ENCODE data around the gene RBP3. TPM values are rescaled to one million over a fixed set of nuclear protein-coding genes. Genes with fewer than 3 reads are reported as not detected.

The RBP3 gene
- total RNA-seq (2021) = not detected in 2 replicates
- long read RNA-seq = 0 reads

- no peak for TF ChIP-seq CTCF (conservative IDR thresholded peaks at IDR 0.05)
Observed at GRCh38 chr10:47348138-47348651, at the start of gene RBP3. Gene RBP3, plus strand, starts transcription at chr10:47348363. Its CDS starts 122 bp downstream, at chr10:47348485.

More at GRCh38 chr10:47348138-47348651, at the start of gene RBP3:
- H4K8ac ChIP-seq (replicated peaks; ENCODE audit: insufficient read length, low read depth, low read length) = no peak within 1 kb of the TSS
- no peaks in the 10 kb centered on the region for H3K9me3 ChIP-seq (ENCODE audit: control insufficient read depth, low read depth, low read length)
- H3K23ac ChIP-seq (ENCODE audit: insufficient read length, low read depth, low read length) = no peak within 1 kb of the TSS
- no peaks in the 10 kb centered on the region for H3K79me2 ChIP-seq (ENCODE audit: insufficient read depth, low read length)
- H3K4me2 ChIP-seq (ENCODE audit: insufficient read depth, insufficient read length, low read length) = no peak within 1 kb of the TSS
- no peak for DNase-seq
- no peaks in the 10 kb centered on the region for H4K20me1 ChIP-seq (ENCODE audit: control insufficient read depth, insufficient read depth, insufficient read length)
- no peak within 1 kb of the TSS for H3K14ac ChIP-seq (ENCODE audit: insufficient read depth, low read length)
- no peak within 1 kb of the TSS for H2BK5ac ChIP-seq (ENCODE audit: insufficient read length, low read length)
- H3K4me3 Mint-ChIP-seq = no peak within 1 kb of the TSS; a peak in 1 of 5 replicates
- H3K4me1 Mint-ChIP-seq = peaks cover 1 to 4% of the 10 kb centered on the region in 2 experiments; a peak in 1 of 4 replicates
- no peak within 1 kb of the TSS for H3K4ac ChIP-seq (ENCODE audit: low read depth, low read length)
- H3K18ac ChIP-seq (ENCODE audit: insufficient read length, low read depth, low read length) = no peak within 1 kb of the TSS
- no peak within 1 kb of the TSS for H2BK120ac ChIP-seq (ENCODE audit: low read depth, low read length, poor library complexity, severe bottlenecking)
- whole genome bisulfite sequencing (ENCODE audit: extremely low coverage, insufficient read length, low lambda C conversion rate) = no CpG with 5 or more reads among the region's 5 CpGs
- H2BK15ac ChIP-seq (ENCODE audit: low read depth, low read length) = no peak within 1 kb of the TSS
- H3K27ac ChIP-seq (ENCODE audit: insufficient read length, low read depth, low read length) = no peak within 1 kb of the TSS
- no peaks in the 10 kb centered on the region for H3K9me3 Mint-ChIP-seq
- H3K9ac ChIP-seq (ENCODE audit: extremely low read depth, insufficient read length, low read length) = no peak within 1 kb of the TSS
- H4K5ac ChIP-seq (ENCODE audit: insufficient read length, low read depth, low read length) = no peak within 1 kb of the TSS
- H3K56ac ChIP-seq (ENCODE audit: insufficient read length, low read depth, low read length) = no peak within 1 kb of the TSS
- H2AK5ac ChIP-seq (ENCODE audit: insufficient read length, low read length) = no peak within 1 kb of the TSS
- no peak within 1 kb of the TSS; a peak in 2 of 7 replicates for H3K27ac Mint-ChIP-seq
- H2AFZ ChIP-seq (ENCODE audit: low read length) = no peak within 1 kb of the TSS
- no peak within 1 kb of the TSS for H2BK20ac ChIP-seq (ENCODE audit: low read depth, low read length, poor library complexity, severe bottlenecking)
- H3K36me3 Mint-ChIP-seq (ENCODE audit: insufficient read depth in 1 of 3, low read depth in 3 of 3) = no peaks in the 10 kb centered on the region
- no peaks in the 10 kb centered on the region for H3K79me1 ChIP-seq (ENCODE audit: insufficient read depth, low read depth, low read length, poor library complexity, severe bottlenecking)
- no peaks in the 10 kb centered on the region; the same call in none of the 2 replicates for H3K27me3 Mint-ChIP-seq (ENCODE audit: low read depth)
- H3K27me3 ChIP-seq (ENCODE audit: insufficient read depth, low read length) = no peaks in the 10 kb centered on the region
- H3T11ph ChIP-seq (ENCODE audit: low read length) = no peak within 1 kb of the TSS
- no peaks in the 10 kb centered on the region; the same call in 1 of the 2 replicates for H3K4me1 ChIP-seq (ENCODE audit: insufficient read depth, low read length)
- H4K91ac ChIP-seq (ENCODE audit: insufficient read length, low read depth, low read length) = no peak within 1 kb of the TSS
- H3K23me2 ChIP-seq (ENCODE audit: insufficient read length, low read depth, low read length, poor library complexity, severe bottlenecking) = no peaks in the 10 kb centered on the region
- H2BK12ac ChIP-seq (ENCODE audit: insufficient read length, low read depth, low read length) = no peak within 1 kb of the TSS
